WTC11 (cell line): ENCODE results near the gene KLF11. TPM values are rescaled to one million over a fixed set of nuclear protein-coding genes. Genes with fewer than 3 reads are reported as not detected.
A peak's percentile ranks its signal among the peaks of the same experiment; 100 is the strongest.

ENCODE experiments used
- ATAC-seq: fragments of 200-7000 bp; cut with Tn5 transposase; 2 replicates; pipeline ENCODE4 v1.10.0; 2021; ENCODE audit warnings: mild to moderate bottlenecking, moderate library complexity
- CTCF ChIA-PET: fragments of 300-600 bp; sonication (Branson Sonifier 250); formaldehyde crosslinking; loops from one replicate; lab custom pipeline; 2021; ENCODE audit warnings: antibody characterized with exemption; lab: Charles Lee
- POLR2A ChIA-PET: fragments of 350-600 bp; sonication (Branson Sonifier 250); formaldehyde crosslinking; loops from one replicate; lab custom pipeline; 2021; ENCODE audit warnings: antibody characterized with exemption; lab: Charles Lee
- DNase-seq: peaks from one replicate; pipeline ENCODE4 v3.0.0; 2021; ENCODE audit warnings: low spot score
- H3K27ac Mint-ChIP-seq: 2 replicates; pipeline ENCODE4 v1.8.0; 2021; ENCODE audit warnings: mixed read lengths
- H3K27me3 Mint-ChIP-seq: 2 replicates; pipeline ENCODE4 v1.8.0; 2021; ENCODE audit warnings: low read depth, mild to moderate bottlenecking, moderate library complexity, mixed read lengths
- H3K36me3 Mint-ChIP-seq: 2 replicates; pipeline ENCODE4 v1.8.0; 2021; ENCODE audit warnings: mixed read lengths
- H3K4me1 Mint-ChIP-seq: 2 replicates; pipeline ENCODE4 v1.8.0; 2022; ENCODE audit warnings: mixed read lengths
- H3K4me3 Mint-ChIP-seq: 2 replicates; pipeline ENCODE4 v1.8.0; 2021; ENCODE audit warnings: mild to moderate bottlenecking, moderate library complexity, mixed read lengths
- H3K9me3 Mint-ChIP-seq: 2 replicates; pipeline ENCODE4 v1.8.0; 2021; ENCODE audit warnings: mixed read lengths
- CBFB ChIP-seq: sonication (generic); formaldehyde crosslinking; IDR thresholded peaks from 2 replicates; pipeline ENCODE4 v1.8.1; 2022; ENCODE audit warnings: mild to moderate bottlenecking, low read depth, missing genetic modification reagents
- FOXJ3 ChIP-seq: sonication (generic); formaldehyde crosslinking; IDR thresholded peaks from 2 replicates; pipeline ENCODE4 v1.9.0; 2021; ENCODE audit warnings: missing genetic modification reagents, mild to moderate bottlenecking, borderline replicate concordance
- FOXP1 ChIP-seq: sonication (generic); formaldehyde crosslinking; IDR thresholded peaks from 2 replicates; pipeline ENCODE4 v1.8.0; 2022; ENCODE audit warnings: missing genetic modification reagents, mild to moderate bottlenecking, moderate library complexity, borderline replicate concordance
- NFATC4 ChIP-seq: fragments of 250-450 bp; sonication (Bioruptor Pico); IDR thresholded peaks from 2 replicates; pipeline ENCODE4 v1.9.0; 2021; ENCODE audit warnings: mild to moderate bottlenecking
- PRRX2 ChIP-seq: fragments of 250-450 bp; sonication (Bioruptor Pico); IDR thresholded peaks from 2 replicates; pipeline ENCODE4 v1.8.0; 2021; ENCODE audit warnings: mild to moderate bottlenecking
- RORB ChIP-seq: fragments of 250-450 bp; sonication (Bioruptor Pico); IDR thresholded peaks from 2 replicates; pipeline ENCODE4 v1.9.0; 2021; ENCODE audit warnings: mild to moderate bottlenecking
- SOX15 ChIP-seq: fragments of 250-450 bp; sonication (Bioruptor Pico); IDR thresholded peaks from 2 replicates; pipeline ENCODE4 v1.9.0; 2021; ENCODE audit warnings: mild to moderate bottlenecking
- ZNF121 ChIP-seq: sonication (generic); formaldehyde crosslinking; IDR thresholded peaks from 2 replicates; pipeline ENCODE4 v1.8.0; 2023; ENCODE audit warnings: missing genetic modification reagents
- ZNF396 ChIP-seq: fragments of 250-450 bp; sonication (Bioruptor Pico); IDR thresholded peaks from 2 replicates; pipeline ENCODE4 v1.8.0; 2021; ENCODE audit warnings: mild to moderate bottlenecking, moderate library complexity, borderline replicate concordance
- ZNF423 ChIP-seq: fragments of 250-450 bp; sonication (Bioruptor Pico); IDR thresholded peaks from 2 replicates; pipeline ENCODE4 v2.1.2; 2022; ENCODE audit warnings: mild to moderate bottlenecking, moderate library complexity
- total RNA-seq: library from RNA; stranded (reverse); gene quantifications from 3 replicates; pipeline ENCODE4 v1.2.3, GENCODE V29; 2021
- TF ChIP-seq, protein P1 (sequence below): fragments of 250-450 bp; sonication (Bioruptor Pico); conservative IDR thresholded peaks from 2 replicates; pipeline ENCODE4 v1.9.0; 2021; ENCODE audit warnings: mild to moderate bottlenecking
- TF ChIP-seq, protein P2 (sequence below): fragments of 250-450 bp; sonication (Bioruptor Pico); IDR thresholded peaks from 2 replicates; pipeline ENCODE4 v1.9.0; 2021; ENCODE audit warnings: mild to moderate bottlenecking

Gene KLF11
- total RNA-seq, 1 experiment from 2014 or later: 8.8 TPM

DNA sequence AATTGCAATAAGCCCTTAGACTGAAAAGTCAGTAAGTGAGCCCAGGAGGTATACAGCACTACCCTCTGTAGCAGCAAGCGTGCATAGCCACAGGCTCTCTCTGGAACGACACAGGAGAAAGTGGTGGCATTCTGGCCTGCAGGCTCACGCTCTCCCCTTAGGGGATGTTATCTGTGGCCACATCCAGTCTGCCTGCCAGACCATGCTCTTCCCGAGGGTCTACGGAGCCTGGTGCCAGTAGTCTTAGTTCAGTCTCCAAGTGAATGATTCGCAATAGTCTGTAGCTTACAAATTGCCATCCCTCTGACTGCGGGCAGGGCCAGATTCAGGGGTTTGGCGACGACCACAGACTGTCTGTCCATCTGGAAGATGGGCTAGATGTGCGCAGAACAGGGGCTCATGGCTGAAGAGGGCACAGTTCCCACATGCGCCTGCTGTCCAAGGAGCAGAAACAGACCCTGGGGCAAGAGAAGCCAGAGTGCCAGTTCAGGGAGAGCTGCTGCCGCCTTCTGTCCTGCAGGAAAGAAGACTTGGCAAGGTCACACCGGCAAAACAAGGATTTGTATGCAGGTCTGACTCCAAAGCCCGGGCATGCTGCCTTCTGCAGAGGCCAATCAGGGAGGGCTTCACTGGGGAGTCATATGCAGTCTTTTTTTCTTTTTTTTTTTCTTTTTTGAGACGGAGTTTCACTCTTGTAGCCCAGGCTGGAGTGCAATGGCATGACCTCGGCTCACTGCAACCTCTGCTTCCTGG, 3.5 kb upstream of the KLF11 start:
- CTCF ChIA-PET: no interaction called here
- TF ChIP-seq NFATC4 (CRISPR knock-in tag) (no peak), FOXJ3 (CRISPR knock-in tag) (no peak)
- peaks cover 10% of the 10 kb centered on the region for H3K4me1 Mint-ChIP-seq
- no peak for ATAC-seq
- no peak for DNase-seq
- no peak overlapping the region for H3K27ac Mint-ChIP-seq
- peaks cover 32% of the 10 kb centered on the region for H3K27me3 Mint-ChIP-seq
- H3K4me3 Mint-ChIP-seq: no peak overlapping the region
- POLR2A ChIA-PET: no interaction called here
- H3K9me3 Mint-ChIP-seq: no peaks in the 10 kb centered on the region
- H3K36me3 Mint-ChIP-seq: no peaks in the 10 kb centered on the region; the same call in 1 of the 2 replicates

DNA sequence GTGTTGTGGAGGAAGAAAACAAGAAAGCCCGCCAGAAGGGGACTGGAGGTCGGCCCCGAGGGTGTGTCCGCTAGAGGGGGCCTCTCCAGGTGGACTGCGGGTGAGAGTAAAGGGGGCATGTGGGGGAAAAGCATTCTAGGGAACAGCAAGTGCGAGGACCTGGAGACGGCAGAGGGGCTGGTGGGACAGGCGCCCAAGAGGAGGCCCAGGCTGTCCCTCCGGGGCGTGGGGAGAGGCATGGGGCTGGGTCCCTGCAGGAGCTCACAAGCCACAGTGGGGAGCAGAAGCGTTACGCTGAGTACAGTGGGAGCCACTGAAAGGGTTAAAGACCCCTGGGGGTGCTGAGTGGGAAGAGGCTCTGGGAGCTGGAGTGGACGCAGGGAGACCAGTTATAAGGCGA, 1.6 kb upstream of the KLF11 start:
- H3K4me3 Mint-ChIP-seq: peak overlapping the region; percentile 80
- DNase-seq: no peak
- H3K4me1 Mint-ChIP-seq: peaks cover 10% of the 10 kb centered on the region
- no peaks in the 10 kb centered on the region for H3K9me3 Mint-ChIP-seq
- POLR2A ChIA-PET: interaction anchor here (1.0 to 1.7 kb wide), 3 partner anchors 13 to 199 kb away, joined by 4 to 5 read pairs (median 5); partner anchors contain the start of gene TAF1B
- H3K36me3 Mint-ChIP-seq: peaks cover 4% of the 10 kb centered on the region
- ATAC-seq: no peak
- H3K27ac Mint-ChIP-seq: no peak overlapping the region
- TF ChIP-seq, protein P1, sequence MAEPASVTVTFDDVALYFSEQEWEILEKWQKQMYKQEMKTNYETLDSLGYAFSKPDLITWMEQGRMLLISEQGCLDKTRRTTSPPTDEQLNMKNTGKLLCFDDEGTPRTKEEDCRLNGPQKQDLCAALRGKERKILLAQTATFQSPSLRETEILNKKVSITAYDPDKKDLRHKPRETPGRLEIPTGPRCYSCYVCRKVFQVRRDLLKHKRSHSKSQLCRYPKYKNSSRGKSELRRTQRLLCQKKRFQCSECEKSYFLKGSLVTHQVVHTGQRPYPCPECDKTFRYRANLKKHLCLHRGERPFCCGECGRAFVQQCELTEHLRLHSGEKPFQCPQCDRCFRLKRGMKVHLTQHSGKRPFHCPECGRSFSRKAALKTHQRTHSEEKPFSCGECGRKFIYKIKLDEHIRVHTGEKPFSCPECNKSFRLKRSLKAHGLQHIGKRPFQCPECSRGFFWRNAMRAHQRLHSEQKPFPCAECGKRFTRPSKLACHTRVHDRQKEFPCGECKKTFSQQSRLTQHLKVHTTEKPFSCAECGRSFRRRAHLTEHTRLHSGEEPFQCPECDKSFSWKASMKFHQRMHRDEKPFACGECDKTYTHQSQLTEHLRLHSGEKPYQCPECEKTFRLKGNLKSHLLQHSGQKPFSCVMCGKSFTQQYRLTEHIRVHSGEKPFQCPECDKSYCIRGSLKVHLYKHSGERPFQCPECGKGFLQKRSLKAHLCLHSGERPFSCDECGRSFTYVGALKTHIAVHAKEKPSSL (CRISPR knock-in tag): no peak
- TF ChIP-seq PRRX2 (CRISPR knock-in tag) (no peak), CBFB (no peak), ZNF423 (CRISPR knock-in tag) (no peak), SOX15 (CRISPR knock-in tag) (no peak), ZNF121 (CRISPR knock-in tag) (no peak), RORB (no peak), ZNF396 (CRISPR knock-in tag) (no peak)
- TF ChIP-seq, protein P2, sequence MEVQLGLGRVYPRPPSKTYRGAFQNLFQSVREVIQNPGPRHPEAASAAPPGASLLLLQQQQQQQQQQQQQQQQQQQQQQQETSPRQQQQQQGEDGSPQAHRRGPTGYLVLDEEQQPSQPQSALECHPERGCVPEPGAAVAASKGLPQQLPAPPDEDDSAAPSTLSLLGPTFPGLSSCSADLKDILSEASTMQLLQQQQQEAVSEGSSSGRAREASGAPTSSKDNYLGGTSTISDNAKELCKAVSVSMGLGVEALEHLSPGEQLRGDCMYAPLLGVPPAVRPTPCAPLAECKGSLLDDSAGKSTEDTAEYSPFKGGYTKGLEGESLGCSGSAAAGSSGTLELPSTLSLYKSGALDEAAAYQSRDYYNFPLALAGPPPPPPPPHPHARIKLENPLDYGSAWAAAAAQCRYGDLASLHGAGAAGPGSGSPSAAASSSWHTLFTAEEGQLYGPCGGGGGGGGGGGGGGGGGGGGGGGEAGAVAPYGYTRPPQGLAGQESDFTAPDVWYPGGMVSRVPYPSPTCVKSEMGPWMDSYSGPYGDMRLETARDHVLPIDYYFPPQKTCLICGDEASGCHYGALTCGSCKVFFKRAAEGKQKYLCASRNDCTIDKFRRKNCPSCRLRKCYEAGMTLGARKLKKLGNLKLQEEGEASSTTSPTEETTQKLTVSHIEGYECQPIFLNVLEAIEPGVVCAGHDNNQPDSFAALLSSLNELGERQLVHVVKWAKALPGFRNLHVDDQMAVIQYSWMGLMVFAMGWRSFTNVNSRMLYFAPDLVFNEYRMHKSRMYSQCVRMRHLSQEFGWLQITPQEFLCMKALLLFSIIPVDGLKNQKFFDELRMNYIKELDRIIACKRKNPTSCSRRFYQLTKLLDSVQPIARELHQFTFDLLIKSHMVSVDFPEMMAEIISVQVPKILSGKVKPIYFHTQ (CRISPR knock-in tag): no peak
- peaks cover 38% of the 10 kb centered on the region for H3K27me3 Mint-ChIP-seq
- CTCF ChIA-PET: interaction anchor here (1.0 to 2.2 kb wide), 4 partner anchors 14 to 58 kb away, joined by 3 to 16 read pairs (median 5); no protein-coding TSS in a partner anchor

DNA sequence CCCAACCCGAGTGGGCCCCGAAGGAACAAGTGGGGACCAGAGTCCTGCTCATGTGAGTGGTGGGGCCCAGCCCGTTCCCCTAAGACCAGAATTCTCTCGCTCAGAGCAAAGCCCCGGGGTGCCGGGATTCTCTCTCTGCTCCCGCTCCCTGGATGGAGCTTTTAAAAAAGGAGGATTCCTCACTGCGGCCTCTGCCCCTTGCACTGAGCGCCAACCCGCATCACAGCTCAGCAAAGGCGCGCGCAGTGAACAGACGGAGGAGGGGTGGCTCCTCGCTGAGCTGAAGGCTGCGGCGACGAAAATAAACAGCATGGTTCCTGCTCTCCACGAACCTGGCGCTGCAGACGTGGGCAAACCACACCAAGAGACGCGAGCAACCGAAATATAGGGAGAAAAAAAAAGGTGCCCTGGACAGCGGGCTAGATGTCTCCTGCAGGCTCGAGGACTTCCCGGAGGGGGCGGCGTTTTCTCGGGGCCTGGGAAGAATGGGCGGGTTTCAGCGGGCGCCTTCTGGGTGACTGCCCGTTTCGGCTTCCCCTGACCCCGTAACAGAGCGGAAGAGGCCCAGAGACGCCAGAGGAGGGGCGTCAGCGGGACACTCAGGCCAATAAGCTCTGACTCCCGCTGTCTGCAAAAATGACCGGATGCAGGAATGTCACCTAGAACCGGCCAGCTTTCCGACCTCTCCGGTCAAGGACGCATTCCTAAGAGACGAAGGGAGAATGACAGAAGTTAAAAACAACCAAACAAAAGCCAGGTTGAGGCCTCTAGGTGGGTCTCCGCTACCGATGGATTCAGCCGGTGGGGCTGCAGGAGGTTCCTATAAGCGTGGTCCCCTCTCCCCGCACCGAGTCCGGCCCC, 819 bp upstream of the KLF11 start:
- Mint-ChIP-seq H3K27me3 (peaks cover 38% of the 10 kb centered on the region), H3K36me3 (peaks cover 10% of the 10 kb centered on the region), H3K9me3 (no peaks in the 10 kb centered on the region), H3K27ac (peak overlapping the region; percentile 94), H3K4me1 (peaks cover 10% of the 10 kb centered on the region), H3K4me3 (peak overlapping the region; percentile 80)
- peak; percentile 43; the same call in 1 of the 2 replicates for TF ChIP-seq FOXP1 (CRISPR knock-in tag)
- TF ChIP-seq, protein P1 (CRISPR knock-in tag): no peak
- ChIA-PET CTCF (interaction anchor here (1.0 to 2.2 kb wide), 6 partner anchors 15 to 98 kb away, joined by 3 to 16 read pairs (median 5); no protein-coding TSS in a partner anchor), POLR2A (interaction anchor here (1.0 to 1.7 kb wide), 4 partner anchors 14 to 199 kb away, joined by 4 to 5 read pairs (median 5); partner anchors contain the start of gene TAF1B)
- DNase-seq (peak; percentile 72), ATAC-seq (peak; percentile 45)
